SK-N-SH (cell line): Measurements from ENCODE around the gene CCDC116. TPM values are rescaled to one million over a fixed set of nuclear protein-coding genes. Genes with fewer than 3 reads are reported as not detected.
"Not testable (repeated sequence)": the region's sequence is repeated elsewhere in the genome, so short reads cannot be mapped to it uniquely, and the experiment has no call there.

Experiments
- CTCF ChIA-PET: fragments of 300-600, 350-600 bp; formaldehyde crosslinking; extraction: SDS; loops from one replicate; lab custom pipeline; 2021; lab: Yijun Ruan, JAX
- POLR2A ChIA-PET: fragments of 350-600 bp; sonication (Branson Sonifier 250); formaldehyde crosslinking; extraction: SDS; loops from one replicate; lab custom pipeline; 2020; ENCODE audit warnings: antibody characterized with exemption, inconsistent platforms; lab: Yijun Ruan, JAX
- DNase-seq: peaks from one replicate; pipeline ENCODE4 v3.0.0; 2012
- H2AFZ ChIP-seq: fragments of 200-600 bp; sonication (generic); 2 replicates; pipeline ENCODE4 v1.8.1; 2016; ENCODE audit warnings: antibody characterized with exemption, mild to moderate bottlenecking, low read depth
- H3F3A ChIP-seq: fragments of 200-600 bp; sonication (generic); replicated peaks from 2 replicates; pipeline ENCODE3; 2016; ENCODE audit warnings: antibody characterized with exemption, mild to moderate bottlenecking; ENCODE audit not compliant: insufficient read depth
- H3K27ac ChIP-seq, 2 experiments: fragments of 200-500 bp in 1 of 2; fragments of 200-600 bp in 1 of 2; sonication (Bioruptor generic) in 1 of 2; sonication (generic), shearing (Covaris generic) in 1 of 2; 2 replicates each; pipeline versions ENCODE4 v1.5.1 to v1.6.1; 2014 to 2016; ENCODE audit warnings: low read depth in 2 of 2, inconsistent platforms in 1 of 2, low read length in 1 of 2, mild to moderate bottlenecking in 1 of 2, mixed read lengths in 1 of 2
- H3K27me3 ChIP-seq: fragments of 200-600 bp; sonication (generic), shearing (Covaris generic); 2 replicates; pipeline ENCODE4 v1.6.1; 2016; ENCODE audit warnings: mixed run types; ENCODE audit not compliant: insufficient read depth
- H3K36me3 ChIP-seq, 2 experiments: fragments of 200-500 bp in 1 of 2; fragments of 200-600 bp in 1 of 2; sonication (Bioruptor generic) in 1 of 2; sonication (generic) in 1 of 2; replicated peaks in 1 of 2; 2 replicates each; pipeline versions ENCODE3 to v1.5.1; 2014 to 2016; ENCODE audit warnings: low read length in 1 of 2, mild to moderate bottlenecking in 1 of 2; ENCODE audit not compliant: insufficient read depth in 2 of 2, control insufficient read depth in 1 of 2
- H3K4me1 ChIP-seq, 2 experiments: fragments of 200-500 bp in 1 of 2; fragments of 200-600 bp in 1 of 2; sonication (Bioruptor generic) in 1 of 2; sonication (generic), shearing (Covaris generic) in 1 of 2; 2 replicates each; pipeline versions ENCODE4 v1.5.1 to v1.6.1; 2014 to 2016; ENCODE audit warnings: low read depth in 1 of 2, low read length in 1 of 2, mixed run types in 1 of 2; ENCODE audit not compliant: insufficient read depth in 2 of 2, control insufficient read depth in 1 of 2
- H3K4me2 ChIP-seq: fragments of 200-600 bp; sonication (generic), shearing (Covaris generic); 2 replicates; pipeline ENCODE4 v1.6.1; 2017; ENCODE audit warnings: mixed run types
- H3K4me3 ChIP-seq, 2 experiments: fragments of 200-500 bp in 1 of 2; fragments of 200-600 bp in 1 of 2; sonication (Bioruptor generic) in 1 of 2; sonication (generic), shearing (Covaris generic) in 1 of 2; 2 replicates each; pipeline versions ENCODE4 v1.5.1 to v1.8.1; 2014 to 2016; ENCODE audit warnings: low read depth in 2 of 2, inconsistent platforms in 1 of 2, low read length in 1 of 2, mild to moderate bottlenecking in 1 of 2, mixed read lengths in 1 of 2, moderate library complexity in 1 of 2
- H3K79me2 ChIP-seq: fragments of 200-600 bp; sonication (generic); 2 replicates; pipeline ENCODE4 v1.8.1; 2017; ENCODE audit warnings: mild to moderate bottlenecking; ENCODE audit not compliant: insufficient read depth
- H3K9ac ChIP-seq: fragments of 200-600 bp; sonication (generic); 2 replicates; pipeline ENCODE4 v1.6.1; 2017; ENCODE audit warnings: mixed run types
- H3K9me2 ChIP-seq: fragments of 200-600 bp; sonication (generic); 2 replicates; pipeline ENCODE4 v1.6.1; 2017; ENCODE audit warnings: mixed run types
- H3K9me3 ChIP-seq: fragments of 200-600 bp; sonication (generic); 2 replicates; pipeline ENCODE4 v1.6.1; 2017; ENCODE audit warnings: mixed run types, mild to moderate bottlenecking, moderate library complexity
- H4K20me1 ChIP-seq: fragments of 200-600 bp; sonication (generic); 2 replicates; pipeline ENCODE4 v1.6.1; 2017; ENCODE audit warnings: mild to moderate bottlenecking, mixed run types; ENCODE audit not compliant: insufficient read depth
- ELF1 ChIP-seq: IDR thresholded peaks from 2 replicates; pipeline ENCODE4 v1.4.0; 2012
- EP300 ChIP-seq, 2 experiments: IDR thresholded peaks; 2 replicates each; pipeline versions ENCODE4 v1.4.0 to v1.6.1; 2012; ENCODE audit warnings: borderline replicate concordance in 1 of 2, low read depth in 1 of 2, low read length in 1 of 2
- EZH2phosphoT487 ChIP-seq: fragments of 200-600 bp; sonication (generic); IDR thresholded peaks from 2 replicates; pipeline ENCODE4 v1.6.1; 2017; ENCODE audit warnings: low read depth, mixed run types, mild to moderate bottlenecking, antibody characterized with exemption, moderate library complexity, borderline replicate concordance
- FOSL2 ChIP-seq: IDR thresholded peaks from 2 replicates; pipeline ENCODE4 v1.4.0; 2012; ENCODE audit warnings: low read depth, mild to moderate bottlenecking, moderate library complexity, borderline replicate concordance
- FOXM1 ChIP-seq: IDR thresholded peaks from 2 replicates; pipeline ENCODE4 v1.4.0; 2012; ENCODE audit warnings: low read depth, mild to moderate bottlenecking
- GABPA ChIP-seq: IDR thresholded peaks from 2 replicates; pipeline ENCODE4 v1.4.0; 2012; ENCODE audit warnings: low read depth, mild to moderate bottlenecking
- GATA2 ChIP-seq: sonication (generic); formaldehyde crosslinking; IDR thresholded peaks from 2 replicates; pipeline ENCODE4 v1.5.0; 2020; ENCODE audit warnings: mild to moderate bottlenecking, missing genetic modification reagents
- IRF3 ChIP-seq: fragments of 150-350 bp; IDR thresholded peaks from 2 replicates; pipeline ENCODE4 v1.6.1; 2016; ENCODE audit warnings: mild to moderate bottlenecking, low read depth, low read length
- MEF2A ChIP-seq: IDR thresholded peaks from 2 replicates; pipeline ENCODE4 v1.4.0; 2012; ENCODE audit warnings: low read depth, borderline replicate concordance
- POLR2AphosphoS5 ChIP-seq: IDR thresholded peaks from 2 replicates; pipeline ENCODE4 v1.6.1; 2012; ENCODE audit warnings: low read depth, low read length
- RXRA ChIP-seq: IDR thresholded peaks from 2 replicates; pipeline ENCODE4 v1.4.0; 2012; ENCODE audit warnings: low read depth, mild to moderate bottlenecking, borderline replicate concordance
- SMC3 ChIP-seq: IDR thresholded peaks from 2 replicates; pipeline ENCODE4 v1.6.1; 2012; ENCODE audit warnings: low read depth, low read length, improper control_type of control experiment
- TAF1 ChIP-seq: IDR thresholded peaks from 2 replicates; pipeline ENCODE4 v1.6.1; 2012; ENCODE audit warnings: low read depth, mild to moderate bottlenecking, low read length, moderate library complexity, borderline replicate concordance
- TCF12 ChIP-seq: IDR thresholded peaks from 2 replicates; pipeline ENCODE4 v1.4.0; 2012
- WGBS: methylation state at CpG from one replicate; pipeline ENCODE4 v1.1.6; 2017; ENCODE audit warnings: low lambda C conversion rate; 5-methylcytosine and 5-hydroxymethylcytosine counted together
- polyA plus RNA-seq, 3 experiments: library from polyadenylated mRNA; depleted of rRNA; stranded (reverse); fragments of >200 nt; gene quantifications; 2 replicates each; pipeline ENCODE4 v1.2.3, GENCODE V29; 2012
- TF ChIP-seq, protein P1 (sequence below): fragments of 150-350 bp; IDR thresholded peaks from 2 replicates; pipeline ENCODE4 v1.6.1; 2017; ENCODE audit warnings: antibody characterized with exemption, low read length, low read depth, borderline replicate concordance
- TF ChIP-seq, protein P2 (sequence below): IDR thresholded peaks from 2 replicates; pipeline ENCODE4 v1.4.0; 2012; ENCODE audit warnings: low read depth, borderline replicate concordance
- TF ChIP-seq, protein P3 (sequence below): IDR thresholded peaks from 2 replicates; pipeline ENCODE4 v1.4.0; 2012; ENCODE audit warnings: low read depth, borderline replicate concordance
- TF ChIP-seq, protein P4 (sequence below): fragments of 200-600 bp; sonication (generic); IDR thresholded peaks from 2 replicates; pipeline ENCODE4 v1.6.1; 2017; ENCODE audit warnings: antibody characterized with exemption, mild to moderate bottlenecking, moderate library complexity

Gene CCDC116
- polyA plus RNA-seq, 1 of the 3 experiments (the other 2 are of a cell fraction): 0.28 TPM

DNA sequence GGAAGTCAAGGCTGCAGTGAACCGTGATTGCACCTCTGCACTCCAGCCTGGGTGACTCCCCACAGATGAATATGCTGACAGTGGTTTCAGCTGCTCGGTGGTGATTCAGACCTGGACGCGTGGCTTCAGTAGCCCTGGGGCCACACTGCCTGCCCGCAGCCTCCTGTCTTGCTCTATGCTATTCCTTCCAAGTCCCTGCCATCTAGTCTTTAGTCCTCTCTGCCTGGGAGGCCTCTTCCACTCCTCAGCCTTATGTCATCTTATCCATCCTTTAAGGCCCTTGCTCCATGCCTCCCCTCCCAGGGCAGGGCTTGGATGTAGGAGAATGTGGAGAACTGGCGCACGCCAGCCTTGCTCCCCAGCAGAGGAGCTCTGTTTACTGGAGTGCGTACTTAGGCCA, 25.8 kb upstream of the CCDC116 start:
- peaks cover 0 to 6% of the 10 kb centered on the region in 2 experiments for H3K36me3 ChIP-seq
- no peaks in the 10 kb centered on the region for H3K9me2 ChIP-seq
- H3K27me3 ChIP-seq: no peaks in the 10 kb centered on the region
- H2AFZ ChIP-seq: no peak overlapping the region
- no peak overlapping the region for H3K4me2 ChIP-seq
- TF ChIP-seq POLR2AphosphoS5 (no peak), EP300 (IDR thresholded peaks at IDR 0.05; ENCODE audit: borderline replicate concordance in 1 of 2, low read depth in 1 of 2, low read length in 1 of 2) (no peak), MEF2A (no peak), TCF12 (no peak), ELF1 (no peak), TAF1 (no peak), FOXM1 (no peak), GATA2 (CRISPR knock-in tag) (no peak), FOSL2 (no peak), RXRA (no peak), SMC3 (no peak), EZH2phosphoT487 (no peak), IRF3 (no peak), GABPA (no peak)
- TF ChIP-seq, protein P1, sequence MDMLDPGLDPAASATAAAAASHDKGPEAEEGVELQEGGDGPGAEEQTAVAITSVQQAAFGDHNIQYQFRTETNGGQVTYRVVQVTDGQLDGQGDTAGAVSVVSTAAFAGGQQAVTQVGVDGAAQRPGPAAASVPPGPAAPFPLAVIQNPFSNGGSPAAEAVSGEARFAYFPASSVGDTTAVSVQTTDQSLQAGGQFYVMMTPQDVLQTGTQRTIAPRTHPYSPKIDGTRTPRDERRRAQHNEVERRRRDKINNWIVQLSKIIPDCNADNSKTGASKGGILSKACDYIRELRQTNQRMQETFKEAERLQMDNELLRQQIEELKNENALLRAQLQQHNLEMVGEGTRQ: no peak
- TF ChIP-seq, protein P2, sequence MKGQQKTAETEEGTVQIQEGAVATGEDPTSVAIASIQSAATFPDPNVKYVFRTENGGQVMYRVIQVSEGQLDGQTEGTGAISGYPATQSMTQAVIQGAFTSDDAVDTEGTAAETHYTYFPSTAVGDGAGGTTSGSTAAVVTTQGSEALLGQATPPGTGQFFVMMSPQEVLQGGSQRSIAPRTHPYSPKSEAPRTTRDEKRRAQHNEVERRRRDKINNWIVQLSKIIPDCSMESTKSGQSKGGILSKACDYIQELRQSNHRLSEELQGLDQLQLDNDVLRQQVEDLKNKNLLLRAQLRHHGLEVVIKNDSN: no peak
- TF ChIP-seq, protein P3, sequence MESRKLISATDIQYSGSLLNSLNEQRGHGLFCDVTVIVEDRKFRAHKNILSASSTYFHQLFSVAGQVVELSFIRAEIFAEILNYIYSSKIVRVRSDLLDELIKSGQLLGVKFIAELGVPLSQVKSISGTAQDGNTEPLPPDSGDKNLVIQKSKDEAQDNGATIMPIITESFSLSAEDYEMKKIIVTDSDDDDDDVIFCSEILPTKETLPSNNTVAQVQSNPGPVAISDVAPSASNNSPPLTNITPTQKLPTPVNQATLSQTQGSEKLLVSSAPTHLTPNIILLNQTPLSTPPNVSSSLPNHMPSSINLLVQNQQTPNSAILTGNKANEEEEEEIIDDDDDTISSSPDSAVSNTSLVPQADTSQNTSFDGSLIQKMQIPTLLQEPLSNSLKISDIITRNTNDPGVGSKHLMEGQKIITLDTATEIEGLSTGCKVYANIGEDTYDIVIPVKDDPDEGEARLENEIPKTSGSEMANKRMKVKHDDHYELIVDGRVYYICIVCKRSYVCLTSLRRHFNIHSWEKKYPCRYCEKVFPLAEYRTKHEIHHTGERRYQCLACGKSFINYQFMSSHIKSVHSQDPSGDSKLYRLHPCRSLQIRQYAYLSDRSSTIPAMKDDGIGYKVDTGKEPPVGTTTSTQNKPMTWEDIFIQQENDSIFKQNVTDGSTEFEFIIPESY: no peak
- TF ChIP-seq, protein P4, sequence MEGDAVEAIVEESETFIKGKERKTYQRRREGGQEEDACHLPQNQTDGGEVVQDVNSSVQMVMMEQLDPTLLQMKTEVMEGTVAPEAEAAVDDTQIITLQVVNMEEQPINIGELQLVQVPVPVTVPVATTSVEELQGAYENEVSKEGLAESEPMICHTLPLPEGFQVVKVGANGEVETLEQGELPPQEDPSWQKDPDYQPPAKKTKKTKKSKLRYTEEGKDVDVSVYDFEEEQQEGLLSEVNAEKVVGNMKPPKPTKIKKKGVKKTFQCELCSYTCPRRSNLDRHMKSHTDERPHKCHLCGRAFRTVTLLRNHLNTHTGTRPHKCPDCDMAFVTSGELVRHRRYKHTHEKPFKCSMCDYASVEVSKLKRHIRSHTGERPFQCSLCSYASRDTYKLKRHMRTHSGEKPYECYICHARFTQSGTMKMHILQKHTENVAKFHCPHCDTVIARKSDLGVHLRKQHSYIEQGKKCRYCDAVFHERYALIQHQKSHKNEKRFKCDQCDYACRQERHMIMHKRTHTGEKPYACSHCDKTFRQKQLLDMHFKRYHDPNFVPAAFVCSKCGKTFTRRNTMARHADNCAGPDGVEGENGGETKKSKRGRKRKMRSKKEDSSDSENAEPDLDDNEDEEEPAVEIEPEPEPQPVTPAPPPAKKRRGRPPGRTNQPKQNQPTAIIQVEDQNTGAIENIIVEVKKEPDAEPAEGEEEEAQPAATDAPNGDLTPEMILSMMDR: no peak
- 100% methylated on average over 7 of the region's 8 CpGs for WGBS
- peaks cover 98% of the 10 kb centered on the region for H3K79me2 ChIP-seq
- no peak overlapping the region for H3K4me3 ChIP-seq
- no peak overlapping the region for H3K9ac ChIP-seq
- POLR2A ChIA-PET: interaction anchor here (0.8 to 1.2 kb wide), 2 partner anchors 11 to 13 kb away, joined by 3 to 6 read pairs; no protein-coding TSS in a partner anchor
- H4K20me1 ChIP-seq: peaks cover 94% of the 10 kb centered on the region
- no peak for DNase-seq
- no peaks in the 10 kb centered on the region for H3F3A ChIP-seq
- no peak overlapping the region for H3K27ac ChIP-seq
- no peaks in the 10 kb centered on the region for H3K9me3 ChIP-seq
- CTCF ChIA-PET: interaction anchor here (0.8 to 1.8 kb wide), 8 partner anchors 9 to 40 kb away, joined by 3 to 5 read pairs (median 4); partner anchors contain the start of gene YDJC
- H3K4me1 ChIP-seq: no peaks in the 10 kb centered on the region; a peak in 1 of 4 replicates

GRCh38 chr22:21609556-21610157, 22.9 kb upstream of the CCDC116 start:
- Histone ChIP-seq H4K20me1 (peaks cover 87% of the 10 kb centered on the region), H3K79me2 (peaks cover 98% of the 10 kb centered on the region), H3K36me3 (peaks cover 3 to 23% of the 10 kb centered on the region in 2 experiments)
- CTCF ChIA-PET: interaction anchor here (0.7 to 1.2 kb wide), 3 partner anchors 8 to 32 kb away, joined by 3 read pairs; partner anchors contain the start of gene SDF2L1
- DNase-seq, H2AFZ ChIP-seq, H3K4me1 ChIP-seq, H3K4me2 ChIP-seq, H3K4me3 ChIP-seq, POLR2A ChIA-PET, H3F3A ChIP-seq, H3K27me3 ChIP-seq, H3K9ac ChIP-seq, H3K9me2 ChIP-seq, H3K9me3 ChIP-seq, H3K27ac ChIP-seq: not testable (repeated sequence)
- WGBS: 99% methylated on average over 11 of the region's 11 CpGs
